IPS-11a (cell line): ENCODE results near the gene SRSF1.
"Not testable (repeated sequence)": the region's sequence is repeated elsewhere in the genome, so short reads cannot be mapped to it uniquely, and the experiment has no call there.

Experiments used
- H3K4me3 ChIP-seq: one replicate; pipeline ENCODE4 v1.5.1; 2013; ENCODE audit warnings: low read depth, low read length, control low read depth

The SRSF1 gene

GRCh38 chr17:57991537-57991936, 15.5 kb downstream of the SRSF1 start:
- H3K4me3 ChIP-seq = no peak overlapping the region

- H3K4me3 ChIP-seq = no peak overlapping the region
Observed at GRCh38 chr17:57990037-57990436, 17.0 kb downstream of the SRSF1 start.

GRCh38 chr17:57988301-57989250, 18.5 kb downstream of the SRSF1 start:
- peak overlapping the region; percentile 75 for H3K4me3 ChIP-seq

- peak within 1 kb of the TSS; percentile 78 for H3K4me3 ChIP-seq
Observed at GRCh38 chr17:57987581-57988300, 19.3 kb downstream of the SRSF1 start, which contains the start of gene VEZF1. Gene VEZF1 (minus strand): TSS chr17:57988254. CDS start chr17:57988111, 143 bp downstream.

- peak overlapping the region; percentile 78 for H3K4me3 ChIP-seq
Observed at GRCh38 chr17:57986841-57987580, 20.0 kb downstream of the SRSF1 start.

GRCh38 chr17:57985675-57985974, 21.4 kb downstream of the SRSF1 start:
- H3K4me3 ChIP-seq = no peak overlapping the region

GRCh38 chr17:57984936-57985674, 21.9 kb downstream of the SRSF1 start:
- H3K4me3 ChIP-seq = no peak overlapping the region

- H3K4me3 ChIP-seq = no peak overlapping the region
Observed at GRCh38 chr17:57984261-57984890, 22.7 kb downstream of the SRSF1 start.

- no peak overlapping the region for H3K4me3 ChIP-seq
Observed at GRCh38 chr17:57983446-57983845, 23.6 kb downstream of the SRSF1 start.

GRCh38 chr17:57982452-57983170, 24.4 kb downstream of the SRSF1 start:
- H3K4me3 ChIP-seq = no peak overlapping the region

GRCh38 chr17:57980522-57980921, 26.5 kb downstream of the SRSF1 start:
- H3K4me3 ChIP-seq = no peak overlapping the region

- H3K4me3 ChIP-seq = no peak overlapping the region
Observed at GRCh38 chr17:57979076-57979475, 28.0 kb downstream of the SRSF1 start.

GRCh38 chr17:57976594-57976993, 30.5 kb downstream of the SRSF1 start:
- no peak overlapping the region for H3K4me3 ChIP-seq

- no peak overlapping the region for H3K4me3 ChIP-seq
Observed at GRCh38 chr17:57975044-57975443, 32.0 kb downstream of the SRSF1 start.

- H3K4me3 ChIP-seq = not testable (repeated sequence)
Observed at GRCh38 chr17:57974053-57974824, 32.8 kb downstream of the SRSF1 start.

- no peak overlapping the region for H3K4me3 ChIP-seq
Observed at GRCh38 chr17:57972151-57972550, 34.9 kb downstream of the SRSF1 start.

GRCh38 chr17:57971572-57971971, 35.5 kb downstream of the SRSF1 start:
- H3K4me3 ChIP-seq = no peak overlapping the region

GRCh38 chr17:57970710-57971109, 36.3 kb downstream of the SRSF1 start:
- H3K4me3 ChIP-seq = no peak overlapping the region

- H3K4me3 ChIP-seq = no peak overlapping the region
Observed at GRCh38 chr17:57968456-57968855, 38.6 kb downstream of the SRSF1 start.
